Smooth muscle cell (in vitro differentiated cells): Measurements from ENCODE around the gene SOBP. TPM values are rescaled to one million over a fixed set of nuclear protein-coding genes. Genes with fewer than 3 reads are reported as not detected.

Experiments
- DNase-seq: peaks from one replicate; lab custom pipeline; 2025; ENCODE audit not compliant: unreplicated experiment; lab: John Stamatoyannopoulos, UW
- H2AFZ ChIP-seq: fragments of 200-600 bp; sonication (generic); 2 replicates; pipeline ENCODE4 v1.6.0; 2016; ENCODE audit warnings: antibody characterized with exemption, low read depth, mild to moderate bottlenecking
- H3F3A ChIP-seq: fragments of 200-600 bp; sonication (generic); 2 replicates; pipeline ENCODE4 v1.6.0; 2017; ENCODE audit warnings: antibody characterized with exemption, low read depth
- H3K27ac ChIP-seq: fragments of 200-600 bp; sonication (generic); 2 replicates; pipeline ENCODE4 v1.5.1; 2016; ENCODE audit warnings: low read depth, mild to moderate bottlenecking
- H3K27me3 ChIP-seq: fragments of 200-600 bp; sonication (generic); 2 replicates; pipeline ENCODE4 v1.6.1; 2016; ENCODE audit warnings: low read depth, mild to moderate bottlenecking
- H3K36me3 ChIP-seq: fragments of 200-600 bp; sonication (generic); 2 replicates; pipeline ENCODE4 v1.5.1; 2016; ENCODE audit warnings: low read depth
- H3K4me1 ChIP-seq: fragments of 200-600 bp; sonication (generic); 2 replicates; pipeline ENCODE4 v1.5.1; 2016; ENCODE audit warnings: low read depth
- H3K4me2 ChIP-seq: fragments of 200-600 bp; sonication (generic); 2 replicates; pipeline ENCODE4 v1.6.0; 2016; ENCODE audit warnings: mild to moderate bottlenecking
- H3K4me3 ChIP-seq: fragments of 200-600 bp; sonication (generic); 2 replicates; pipeline ENCODE4 v1.5.1; 2016; ENCODE audit warnings: mild to moderate bottlenecking
- H3K79me2 ChIP-seq: fragments of 200-600 bp; sonication (generic); 2 replicates; pipeline ENCODE4 v1.6.0; 2016; ENCODE audit warnings: low read depth, mild to moderate bottlenecking
- H3K9ac ChIP-seq: fragments of 200-600 bp; sonication (generic); 2 replicates; pipeline ENCODE4 v1.6.0; 2016; ENCODE audit warnings: low read depth
- H3K9me3 ChIP-seq: fragments of 200-600 bp; sonication (generic); replicated peaks from 2 replicates; pipeline ENCODE4 v1.5.1; 2016; ENCODE audit warnings: low read depth
- H4K20me1 ChIP-seq: fragments of 200-600 bp; sonication (generic); 2 replicates; pipeline ENCODE4 v1.6.0; 2016; ENCODE audit warnings: low read depth
- CTCF ChIP-seq: fragments of 200-600 bp; sonication (generic); IDR thresholded peaks from 2 replicates; pipeline ENCODE4 v1.5.1; 2017; ENCODE audit warnings: borderline replicate concordance, mild to moderate bottlenecking, antibody characterized with exemption; ENCODE audit not compliant: insufficient read depth, poor library complexity, severe bottlenecking
- WGBS: methylation state at CpG from one replicate; pipeline ENCODE4 v1.1.7; 2016; ENCODE audit warnings: low lambda C conversion rate; 5-methylcytosine and 5-hydroxymethylcytosine counted together
- polyA plus RNA-seq: library from polyadenylated mRNA; unstranded; fragments of >200 nt; fragmentation: Nextera tagmentation; extraction: Ambion mirVana; gene quantifications from 2 replicates; pipeline ENCODE4 v1.2.1, GENCODE V29; 2016
- total RNA-seq: library from RNA; depleted of rRNA; stranded (reverse); fragments of >200 nt; gene quantifications from 2 replicates; pipeline ENCODE4 v1.2.3, GENCODE V29; 2014

The SOBP gene
- total and polyA plus RNA-seq, 2 experiments from 2014 or later = 0.67 to 4.0 TPM

- Histone ChIP-seq H3K27ac (peak overlapping the region; percentile 38), H3K27me3 (no peaks in the 10 kb centered on the region), H3K9me3 (no peaks in the 10 kb centered on the region), H3K4me2 (peak overlapping the region; percentile 3), H4K20me1 (no peaks in the 10 kb centered on the region), H3K79me2 (no peaks in the 10 kb centered on the region), H3K4me1 (peaks cover 13% of the 10 kb centered on the region), H3K36me3 (no peaks in the 10 kb centered on the region), H2AFZ (no peak overlapping the region), H3K4me3 (no peak overlapping the region), H3F3A (no peaks in the 10 kb centered on the region), H3K9ac (no peak overlapping the region)
- TF ChIP-seq CTCF = no peak
- DNase-seq = no peak
- 67% methylated on average over 4 of the region's 4 CpGs for WGBS
These were observed 74.7 kb downstream of the SOBP start for GRCh38 chr6:107564589-107564951.

DNA sequence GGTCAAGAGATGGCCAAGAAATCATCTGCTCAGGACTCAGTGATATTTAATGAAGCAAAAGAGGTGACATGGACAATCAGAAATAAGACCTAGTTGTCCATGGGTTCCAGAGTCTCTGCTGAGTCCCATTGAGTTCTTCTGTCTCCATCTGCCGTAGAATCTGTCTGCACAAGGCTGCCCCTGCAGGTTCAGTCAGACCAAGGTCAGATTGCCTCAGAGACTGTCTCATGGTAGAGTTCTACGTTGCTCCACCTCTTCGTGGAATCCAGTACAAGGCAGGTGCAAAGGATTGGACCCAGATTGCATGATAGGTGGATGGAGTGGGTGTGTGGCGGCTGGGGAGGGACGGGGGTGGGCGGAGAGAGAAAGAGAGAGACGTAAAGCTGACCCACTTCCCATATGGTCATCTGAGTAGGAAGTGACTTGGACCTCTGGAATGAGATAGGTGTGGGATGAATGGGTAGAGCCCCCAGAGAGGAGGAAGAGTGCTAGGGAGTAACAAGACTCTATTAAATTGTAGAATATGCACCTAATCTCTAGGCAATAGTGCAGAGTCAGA lies 75.3 kb downstream of the SOBP start:
- Histone ChIP-seq H3F3A (no peaks in the 10 kb centered on the region), H3K4me3 (no peak overlapping the region), H3K9me3 (no peaks in the 10 kb centered on the region), H4K20me1 (no peaks in the 10 kb centered on the region), H3K4me2 (no peak overlapping the region), H3K4me1 (peaks cover 13% of the 10 kb centered on the region), H3K36me3 (no peaks in the 10 kb centered on the region), H3K79me2 (no peaks in the 10 kb centered on the region), H2AFZ (no peak overlapping the region), H3K27me3 (no peaks in the 10 kb centered on the region), H3K9ac (no peak overlapping the region), H3K27ac (no peak overlapping the region)
- 79% methylated on average over 7 of the region's 7 CpGs for WGBS
- TF ChIP-seq CTCF = no peak
- no peak for DNase-seq

DNA sequence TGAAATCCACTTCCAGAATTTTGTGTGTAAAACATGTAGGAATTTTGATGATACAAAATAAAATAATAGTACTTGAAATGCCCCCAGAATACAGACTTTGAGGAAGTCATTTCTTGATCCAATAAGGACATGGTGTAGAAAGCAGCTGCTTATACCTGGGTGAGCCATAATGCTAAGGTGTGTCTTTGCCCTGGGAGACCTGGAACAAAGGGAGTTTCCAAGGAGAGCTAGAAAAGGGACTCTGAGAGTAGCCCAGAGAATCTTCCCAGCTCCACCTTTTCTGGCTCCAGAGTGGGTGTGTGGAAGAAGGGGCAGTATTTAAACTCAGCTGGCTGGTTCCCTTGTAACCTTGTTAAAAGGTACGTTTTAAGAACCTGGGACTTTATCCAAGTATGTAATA lies 77.7 kb downstream of the SOBP start:
- Histone ChIP-seq H3K4me2 (no peak overlapping the region), H4K20me1 (no peaks in the 10 kb centered on the region), H3K9me3 (no peaks in the 10 kb centered on the region), H3F3A (no peaks in the 10 kb centered on the region), H3K4me1 (peaks cover 4% of the 10 kb centered on the region), H2AFZ (no peak overlapping the region), H3K79me2 (no peaks in the 10 kb centered on the region), H3K27ac (no peak overlapping the region), H3K9ac (no peak overlapping the region), H3K36me3 (no peaks in the 10 kb centered on the region), H3K4me3 (no peak overlapping the region), H3K27me3 (no peaks in the 10 kb centered on the region)
- WGBS = 87% methylated on average over 1 of the region's 1 CpG
- no peak for DNase-seq
- TF ChIP-seq CTCF = no peak

DNA sequence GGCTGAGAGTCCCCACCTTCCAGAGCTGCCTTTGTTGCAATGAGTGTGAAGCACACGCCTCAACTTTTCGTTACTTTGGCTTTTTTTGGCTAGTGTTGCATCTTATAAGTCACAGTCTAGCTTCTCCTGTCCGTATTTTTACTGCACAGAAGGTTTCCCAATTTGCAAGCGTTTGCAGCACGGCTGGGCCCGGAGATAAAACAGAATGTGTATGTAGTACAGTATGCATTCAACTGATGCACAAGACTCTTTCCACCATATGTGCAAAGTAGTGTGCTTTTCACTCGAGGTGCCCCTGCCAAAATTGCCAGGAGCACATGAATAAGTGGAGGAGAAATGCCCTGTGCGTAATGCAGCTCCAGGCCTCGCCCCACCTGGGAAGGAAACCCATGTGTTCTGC lies 79.6 kb downstream of the SOBP start:
- no peak for DNase-seq
- Histone ChIP-seq H3F3A (no peaks in the 10 kb centered on the region), H3K79me2 (no peaks in the 10 kb centered on the region), H3K4me2 (no peak overlapping the region), H2AFZ (no peak overlapping the region), H3K9ac (no peak overlapping the region), H3K4me3 (no peak overlapping the region), H4K20me1 (no peaks in the 10 kb centered on the region), H3K9me3 (no peaks in the 10 kb centered on the region), H3K36me3 (no peaks in the 10 kb centered on the region), H3K27ac (no peak overlapping the region), H3K27me3 (no peaks in the 10 kb centered on the region), H3K4me1 (peaks cover 4% of the 10 kb centered on the region)
- 93% methylated on average over 9 of the region's 9 CpGs for WGBS
- no peak for TF ChIP-seq CTCF
